IMR-90 (cell line): ENCODE results near the gene DSE. TPM values are rescaled to one million over a fixed set of nuclear protein-coding genes. Genes with fewer than 3 reads are reported as not detected.

Source experiments
- ATAC-seq: fragments of 200-7000 bp; cut with Tn5 transposase; 2 replicates; pipeline ENCODE4 v1.9.1; 2020; ENCODE audit warnings: low read depth, mild to moderate bottlenecking, moderate library complexity
- BruUV-seq: library from RNA; stranded (reverse); fragments of 400-500 nt; replicated peaks from 2 replicates; lab custom pipeline; 2021; lab: Mats Ljungman, UMichigan
- CTCF ChIA-PET: fragments of 300-600 bp; formaldehyde crosslinking; extraction: SDS; loops from one replicate; lab custom pipeline; 2021; ENCODE audit warnings: antibody characterized with exemption; lab: Yijun Ruan, JAX
- POLR2A ChIA-PET: fragments of 300-600 bp; sonication (Branson Sonifier 250); formaldehyde crosslinking; loops from one replicate; lab custom pipeline; 2022; ENCODE audit warnings: antibody characterized with exemption; ENCODE audit not compliant: unreplicated experiment; lab: Charles Lee
- DNase-seq: peaks from one replicate; pipeline ENCODE4 v3.0.0; 2013
- H2AFZ ChIP-seq: replicated peaks from 2 replicates; pipeline ENCODE3; 2013; ENCODE audit warnings: low read length, mild to moderate bottlenecking; ENCODE audit not compliant: poor library complexity
- H2AK5ac ChIP-seq: 2 replicates; pipeline ENCODE4 v1.6.1; 2013; ENCODE audit warnings: low read depth, low read length, inconsistent platforms
- H2AK9ac ChIP-seq: replicated peaks from 2 replicates; pipeline ENCODE3; 2013; ENCODE audit warnings: mild to moderate bottlenecking, low read depth, low read length, moderate library complexity; ENCODE audit not compliant: poor library complexity
- H2BK120ac ChIP-seq: 2 replicates; pipeline ENCODE4 v1.6.1; 2013; ENCODE audit warnings: low read depth, low read length, inconsistent platforms
- H2BK15ac ChIP-seq: 3 replicates; pipeline ENCODE4 v1.6.1; 2013; ENCODE audit warnings: low read depth, low read length, inconsistent platforms
- H2BK20ac ChIP-seq: 2 replicates; pipeline ENCODE4 v1.6.1; 2013; ENCODE audit warnings: low read depth, mild to moderate bottlenecking, inconsistent platforms, low read length, moderate library complexity
- H2BK5ac ChIP-seq: 2 replicates; pipeline ENCODE4 v1.6.1; 2013; ENCODE audit warnings: mild to moderate bottlenecking, low read depth, low read length, inconsistent platforms; ENCODE audit not compliant: poor library complexity, severe bottlenecking
- H3K14ac ChIP-seq: replicated peaks from 2 replicates; pipeline ENCODE4 v1.6.1; 2013; ENCODE audit warnings: low read depth, low read length, inconsistent platforms
- H3K18ac ChIP-seq: 2 replicates; pipeline ENCODE4 v1.6.1; 2013; ENCODE audit warnings: low read depth, low read length, control low read depth
- H3K23ac ChIP-seq: 2 replicates; pipeline ENCODE4 v1.6.1; 2013; ENCODE audit warnings: low read depth, low read length, inconsistent platforms
- H3K27ac ChIP-seq: 2 replicates; pipeline ENCODE4 v1.5.1; 2013; ENCODE audit warnings: mild to moderate bottlenecking, control low read depth, low read length; ENCODE audit not compliant: insufficient read depth
- H3K27me3 ChIP-seq: 2 replicates; pipeline ENCODE4 v1.6.1; 2013; ENCODE audit warnings: low read length; ENCODE audit not compliant: control insufficient read depth, insufficient read depth
- H3K36me3 ChIP-seq: 2 replicates; pipeline ENCODE4 v1.6.1; 2013; ENCODE audit warnings: low read length, mixed read lengths; ENCODE audit not compliant: control insufficient read depth, insufficient read depth
- H3K4ac ChIP-seq: 2 replicates; pipeline ENCODE4 v1.6.1; 2013; ENCODE audit warnings: low read depth, low read length, inconsistent platforms
- H3K4me1 ChIP-seq: 2 replicates; pipeline ENCODE4 v1.6.1; 2013; ENCODE audit warnings: low read length, mixed read lengths; ENCODE audit not compliant: control insufficient read depth, insufficient read depth
- H3K4me2 ChIP-seq: 2 replicates; pipeline ENCODE4 v1.6.1; 2013; ENCODE audit warnings: low read depth, mild to moderate bottlenecking, control low read depth, low read length, moderate library complexity
- H3K4me3 ChIP-seq: 2 replicates; pipeline ENCODE4 v1.5.1; 2013; ENCODE audit warnings: low read depth, mild to moderate bottlenecking, control low read depth, low read length, moderate library complexity; ENCODE audit not compliant: insufficient read depth
- H3K56ac ChIP-seq: 2 replicates; pipeline ENCODE4 v1.6.1; 2013; ENCODE audit warnings: low read length, inconsistent platforms; ENCODE audit not compliant: insufficient read depth; ENCODE audit errors: extremely low read depth
- H3K79me1 ChIP-seq, 2 experiments: 2 replicates each; pipeline ENCODE4 v1.6.1; 2013; ENCODE audit warnings: low read length in 2 of 2, inconsistent platforms in 1 of 2, low read depth in 1 of 2
- H3K9ac ChIP-seq: 2 replicates; pipeline ENCODE4 v1.6.1; 2013; ENCODE audit warnings: low read depth, low read length, control low read depth
- H3K9me1 ChIP-seq: 2 replicates; pipeline ENCODE4 v1.6.1; 2013; ENCODE audit warnings: low read length, inconsistent platforms; ENCODE audit not compliant: insufficient read depth
- H3K9me3 ChIP-seq: 2 replicates; pipeline ENCODE4 v1.6.1; 2013; ENCODE audit warnings: low read length; ENCODE audit not compliant: control insufficient read depth, insufficient read depth
- H4K20me1 ChIP-seq: 2 replicates; pipeline ENCODE4 v1.6.1; 2013; ENCODE audit warnings: low read length, inconsistent platforms; ENCODE audit not compliant: insufficient read depth
- H4K5ac ChIP-seq: 2 replicates; pipeline ENCODE4 v1.6.1; 2013; ENCODE audit warnings: mild to moderate bottlenecking, low read depth, low read length, control low read depth
- H4K8ac ChIP-seq, 2 experiments: 2 replicates each; pipeline ENCODE4 v1.6.1; 2013; ENCODE audit warnings: low read depth in 2 of 2, low read length in 2 of 2, control low read depth in 1 of 2, inconsistent platforms in 1 of 2
- H4K91ac ChIP-seq: 2 replicates; pipeline ENCODE4 v1.6.1; 2013; ENCODE audit warnings: low read depth, low read length, inconsistent platforms; ENCODE audit not compliant: insufficient read depth
- BHLHE40 ChIP-seq: fragments of 150-350 bp; IDR thresholded peaks from 2 replicates; pipeline ENCODE4 v1.6.1; 2016; ENCODE audit warnings: mild to moderate bottlenecking, low read depth, low read length
- CEBPB ChIP-seq: IDR thresholded peaks from 2 replicates; pipeline ENCODE4 v1.6.1; 2012; ENCODE audit warnings: low read depth, low read length, improper control_type of control experiment
- CHD1 ChIP-seq: IDR thresholded peaks from 2 replicates; pipeline ENCODE4 v1.6.1; 2012; ENCODE audit warnings: low read depth, low read length, improper control_type of control experiment
- FOS ChIP-seq: fragments of 150-350 bp; IDR thresholded peaks from 2 replicates; pipeline ENCODE4 v1.6.1; 2016; ENCODE audit warnings: low read depth, low read length
- MAFK ChIP-seq: IDR thresholded peaks from 2 replicates; pipeline ENCODE4 v1.6.1; 2012; ENCODE audit warnings: low read depth, low read length, improper control_type of control experiment
- MAZ ChIP-seq: IDR thresholded peaks from 2 replicates; pipeline ENCODE4 v1.6.1; 2012; ENCODE audit warnings: low read depth, mild to moderate bottlenecking, low read length, improper control_type of control experiment, moderate library complexity, borderline replicate concordance
- MXI1 ChIP-seq: IDR thresholded peaks from 2 replicates; pipeline ENCODE4 v1.6.1; 2012; ENCODE audit warnings: low read depth, mild to moderate bottlenecking, low read length, moderate library complexity, borderline replicate concordance
- NFE2L2 ChIP-seq: fragments of 150-350 bp; IDR thresholded peaks from 2 replicates; pipeline ENCODE4 v1.6.1; 2016; ENCODE audit warnings: low read depth, mild to moderate bottlenecking, low read length
- POLR2A ChIP-seq: IDR thresholded peaks from 2 replicates; pipeline ENCODE4 v1.6.1; 2012; ENCODE audit warnings: mild to moderate bottlenecking, low read depth, low read length
- RAD21 ChIP-seq: IDR thresholded peaks from 2 replicates; pipeline ENCODE4 v1.6.1; 2012; ENCODE audit warnings: low read length, improper control_type of control experiment
- RCOR1 ChIP-seq: IDR thresholded peaks from 2 replicates; pipeline ENCODE4 v1.6.1; 2012; ENCODE audit warnings: mild to moderate bottlenecking, low read length, improper control_type of control experiment; ENCODE audit not compliant: insufficient replicate concordance
- RFX5 ChIP-seq: IDR thresholded peaks from 2 replicates; pipeline ENCODE4 v1.8.0; 2012; ENCODE audit warnings: low read depth, mild to moderate bottlenecking, low read length, moderate library complexity
- SMC3 ChIP-seq: fragments of 150-350 bp; IDR thresholded peaks from 2 replicates; pipeline ENCODE4 v1.6.1; 2016; ENCODE audit warnings: low read depth, mild to moderate bottlenecking, antibody characterized with exemption, low read length, moderate library complexity
- dilution Hi-C: fragments of 300-500 bp; cut with HindIII; formaldehyde crosslinking; loops from one replicate; pipeline ENCODE4 v1.14.3; 2018; ENCODE audit warnings: low sequenced_read_pairs; ENCODE audit not compliant: unreplicated experiment
- in situ Hi-C: fragments of 300-500 bp; cut with MboI; formaldehyde crosslinking; loops from 3 replicates; pipeline ENCODE4 v1.14.3; 2019; ENCODE audit warnings: low sequenced_read_pairs, inconsistent platforms, mixed read lengths
- intact Hi-C: fragments of 100-400 bp; cut with micrococcal nuclease; formaldehyde crosslinking; loops from 2 replicates; pipeline ENCODE4 v1.10.0; 2022
- polyA plus RNA-seq, 3 experiments: library from polyadenylated mRNA; depleted of rRNA; stranded (reverse); fragments of >200 nt; gene quantifications; 2 replicates each; pipeline ENCODE4 v1.2.3, GENCODE V29; 2012; ENCODE audit warnings: low replicate concordance in 1 of 3
- total RNA-seq: library from RNA; depleted of rRNA; stranded (reverse); fragments of >200 nt; gene quantifications from 2 replicates; pipeline ENCODE4 v1.2.3, GENCODE V29; 2012
- TF ChIP-seq, protein P1 (sequence below): fragments of 150-350 bp; IDR thresholded peaks from 2 replicates; pipeline ENCODE4 v1.6.1; 2017; ENCODE audit warnings: mild to moderate bottlenecking, antibody characterized with exemption, low read length, low read depth
- TF ChIP-seq, protein P2 (sequence below): fragments of 150-350 bp; IDR thresholded peaks from 2 replicates; pipeline ENCODE4 v1.6.1; 2016; ENCODE audit warnings: low read depth, mild to moderate bottlenecking, low read length, moderate library complexity, borderline replicate concordance
- TF ChIP-seq, protein P3 (sequence below): conservative IDR thresholded peaks from 2 replicates; pipeline ENCODE4 v1.5.1; 2012; ENCODE audit warnings: mild to moderate bottlenecking, low read depth, low read length, improper control_type of control experiment

DSE gene
- total and polyA plus RNA-seq, 2 of the 4 experiments (the other 2 are of a cell fraction): 48.0 to 154 TPM

DNA sequence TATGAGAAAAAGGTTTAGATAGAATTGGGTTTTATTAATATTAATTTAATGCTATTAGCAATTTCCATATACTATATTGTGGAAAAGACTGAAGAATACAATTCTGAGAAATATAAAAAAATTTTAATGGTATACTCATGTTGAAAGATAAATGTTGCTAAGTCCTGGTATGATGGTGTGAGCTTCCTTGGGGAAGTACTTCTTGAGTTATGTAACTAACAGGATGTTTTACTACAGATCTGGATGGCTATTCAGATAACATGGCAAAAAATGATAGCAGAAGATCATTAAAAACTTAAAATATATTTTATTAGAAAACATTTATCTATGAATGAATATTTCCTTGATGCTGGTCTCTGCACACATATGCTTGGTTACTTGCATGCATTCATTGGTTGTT is 66.9 kb downstream of the DSE start:
- dilution Hi-C loops (no loop called here), intact Hi-C loops (no loop called here), in situ Hi-C loops (loop anchor here (25.0 kb wide), 1 partner anchor 150 kb away; the partner anchor contains the start of gene TSPYL1)
- Histone ChIP-seq H3K4me1 (peaks cover 6% of the 10 kb centered on the region; the same call in 1 of the 2 replicates), H3K14ac (no peak overlapping the region), H3K56ac (no peak overlapping the region), H4K8ac (no peak overlapping the region), H2AFZ (no peak overlapping the region), H3K9me3 (no peaks in the 10 kb centered on the region), H3K27me3 (no peaks in the 10 kb centered on the region), H3K27ac (no peak overlapping the region), H2BK15ac (no peak overlapping the region), H4K91ac (no peak overlapping the region), H3K9ac (no peak overlapping the region), H3K36me3 (peaks cover 18% of the 10 kb centered on the region), H2BK20ac (no peak overlapping the region), H4K5ac (no peak overlapping the region), H4K20me1 (no peaks in the 10 kb centered on the region), H3K23ac (no peak overlapping the region), H3K4me3 (no peak overlapping the region), H2BK120ac (no peak overlapping the region), H3K4ac (no peak overlapping the region), H3K79me1 (peaks cover 6 to 29% of the 10 kb centered on the region in 2 experiments; a peak in 3 of 4 replicates), H3K4me2 (no peak overlapping the region), H2AK9ac (no peak overlapping the region), H2BK5ac (no peak overlapping the region), H2AK5ac (no peak overlapping the region), H3K9me1 (peaks cover 10% of the 10 kb centered on the region; the same call in 1 of the 2 replicates), H3K18ac (no peak overlapping the region)
- DNase-seq: no peak
- CTCF ChIA-PET: no interaction called here
- ATAC-seq: no peak
- POLR2A ChIA-PET: no interaction called here
- no TSS peak for BruUV-seq
- TF ChIP-seq, protein P1, sequence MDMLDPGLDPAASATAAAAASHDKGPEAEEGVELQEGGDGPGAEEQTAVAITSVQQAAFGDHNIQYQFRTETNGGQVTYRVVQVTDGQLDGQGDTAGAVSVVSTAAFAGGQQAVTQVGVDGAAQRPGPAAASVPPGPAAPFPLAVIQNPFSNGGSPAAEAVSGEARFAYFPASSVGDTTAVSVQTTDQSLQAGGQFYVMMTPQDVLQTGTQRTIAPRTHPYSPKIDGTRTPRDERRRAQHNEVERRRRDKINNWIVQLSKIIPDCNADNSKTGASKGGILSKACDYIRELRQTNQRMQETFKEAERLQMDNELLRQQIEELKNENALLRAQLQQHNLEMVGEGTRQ: no peak
- TF ChIP-seq RFX5 (no peak), CHD1 (no peak), POLR2A (no peak), MXI1 (no peak), CEBPB (no peak), RCOR1 (no peak), SMC3 (no peak), NFE2L2 (no peak), FOS (no peak), RAD21 (no peak), BHLHE40 (no peak), MAFK (no peak), MAZ (no peak)
- TF ChIP-seq, protein P2, sequence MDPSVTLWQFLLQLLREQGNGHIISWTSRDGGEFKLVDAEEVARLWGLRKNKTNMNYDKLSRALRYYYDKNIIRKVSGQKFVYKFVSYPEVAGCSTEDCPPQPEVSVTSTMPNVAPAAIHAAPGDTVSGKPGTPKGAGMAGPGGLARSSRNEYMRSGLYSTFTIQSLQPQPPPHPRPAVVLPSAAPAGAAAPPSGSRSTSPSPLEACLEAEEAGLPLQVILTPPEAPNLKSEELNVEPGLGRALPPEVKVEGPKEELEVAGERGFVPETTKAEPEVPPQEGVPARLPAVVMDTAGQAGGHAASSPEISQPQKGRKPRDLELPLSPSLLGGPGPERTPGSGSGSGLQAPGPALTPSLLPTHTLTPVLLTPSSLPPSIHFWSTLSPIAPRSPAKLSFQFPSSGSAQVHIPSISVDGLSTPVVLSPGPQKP: no peak
- TF ChIP-seq, protein P3, sequence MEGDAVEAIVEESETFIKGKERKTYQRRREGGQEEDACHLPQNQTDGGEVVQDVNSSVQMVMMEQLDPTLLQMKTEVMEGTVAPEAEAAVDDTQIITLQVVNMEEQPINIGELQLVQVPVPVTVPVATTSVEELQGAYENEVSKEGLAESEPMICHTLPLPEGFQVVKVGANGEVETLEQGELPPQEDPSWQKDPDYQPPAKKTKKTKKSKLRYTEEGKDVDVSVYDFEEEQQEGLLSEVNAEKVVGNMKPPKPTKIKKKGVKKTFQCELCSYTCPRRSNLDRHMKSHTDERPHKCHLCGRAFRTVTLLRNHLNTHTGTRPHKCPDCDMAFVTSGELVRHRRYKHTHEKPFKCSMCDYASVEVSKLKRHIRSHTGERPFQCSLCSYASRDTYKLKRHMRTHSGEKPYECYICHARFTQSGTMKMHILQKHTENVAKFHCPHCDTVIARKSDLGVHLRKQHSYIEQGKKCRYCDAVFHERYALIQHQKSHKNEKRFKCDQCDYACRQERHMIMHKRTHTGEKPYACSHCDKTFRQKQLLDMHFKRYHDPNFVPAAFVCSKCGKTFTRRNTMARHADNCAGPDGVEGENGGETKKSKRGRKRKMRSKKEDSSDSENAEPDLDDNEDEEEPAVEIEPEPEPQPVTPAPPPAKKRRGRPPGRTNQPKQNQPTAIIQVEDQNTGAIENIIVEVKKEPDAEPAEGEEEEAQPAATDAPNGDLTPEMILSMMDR: no peak
